Liver (tissue), 9 donors: Measurements from ENCODE around the gene CACNA1D. TPM values are rescaled to one million over a fixed set of nuclear protein-coding genes. Genes with fewer than 3 reads are reported as not detected.
"Not testable (repeated sequence)": the region's sequence is repeated elsewhere in the genome, so short reads cannot be mapped to it uniquely, and the experiment has no call there.

ENCODE experiments used
- DNase-seq: peaks from one replicate; pipeline ENCODE4 v3.0.0-alpha.2; 2017; ENCODE audit warnings: low spot score
- H3K27ac ChIP-seq, 2 donors: one replicate each; pipeline ENCODE4 v1.7.0; 2013; ENCODE audit warnings: inconsistent platforms in 2 of 2, low read length in 2 of 2, control low read depth in 1 of 2, low read depth in 1 of 2, mild to moderate bottlenecking in 1 of 2
- H3K27me3 ChIP-seq, 4 donors: one replicate each; pipeline versions ENCODE4 v1.6.1 to v1.7.0; 2013; ENCODE audit warnings: low read length in 3 of 4, inconsistent platforms in 1 of 4, mild to moderate bottlenecking in 1 of 4, moderate library complexity in 1 of 4; ENCODE audit not compliant: control insufficient read depth in 4 of 4, insufficient read depth in 4 of 4
- H3K36me3 ChIP-seq, 4 donors: one replicate each; pipeline versions ENCODE4 v1.6.1 to v1.7.0; 2013; ENCODE audit warnings: low read length in 3 of 4, mild to moderate bottlenecking in 3 of 4, low read depth in 1 of 4, moderate library complexity in 1 of 4; ENCODE audit not compliant: control insufficient read depth in 4 of 4, insufficient read depth in 3 of 4
- H3K4me1 ChIP-seq, 4 donors: one replicate each; pipeline versions ENCODE4 v1.6.1 to v1.7.0; 2013; ENCODE audit warnings: low read length in 3 of 4, mild to moderate bottlenecking in 3 of 4, moderate library complexity in 1 of 4; ENCODE audit not compliant: control insufficient read depth in 4 of 4, insufficient read depth in 4 of 4
- H3K4me3 ChIP-seq, 3 donors: one replicate each; pipeline versions ENCODE4 v1.6.1 to v1.7.0; 2013; ENCODE audit warnings: low read length in 3 of 3, control low read depth in 1 of 3, low read depth in 1 of 3, mild to moderate bottlenecking in 1 of 3
- H3K9ac ChIP-seq, 2 donors: one replicate each; pipeline ENCODE4 v1.7.0; 2013; ENCODE audit warnings: low read length in 2 of 2, mild to moderate bottlenecking in 2 of 2, moderate library complexity in 2 of 2, control low read depth in 1 of 2, low read depth in 1 of 2
- H3K9me3 ChIP-seq, 4 donors: one replicate each; pipeline versions ENCODE4 v1.6.1 to v1.7.0; 2013; ENCODE audit warnings: low read length in 3 of 4; ENCODE audit not compliant: control insufficient read depth in 4 of 4
- FOXA1 ChIP-seq: IDR thresholded peaks from 2 replicates; pipeline ENCODE4 v1.6.1; 2016; ENCODE audit warnings: antibody characterized with exemption
- FOXA2 ChIP-seq: IDR thresholded peaks from 2 replicates; pipeline ENCODE4 v1.6.1; 2016; ENCODE audit warnings: antibody characterized with exemption
- GABPA ChIP-seq, 2 donors: IDR thresholded peaks in 1 of 2; conservative IDR thresholded peaks in 1 of 2; 2 replicates each; pipeline ENCODE4 v1.6.1; 2016; ENCODE audit warnings: antibody characterized with exemption in 2 of 2, mild to moderate bottlenecking in 1 of 2, moderate library complexity in 1 of 2
- HNF4G ChIP-seq: IDR thresholded peaks from 2 replicates; pipeline ENCODE4 v1.6.1; 2016; ENCODE audit warnings: antibody characterized with exemption
- JUND ChIP-seq, 2 donors: IDR thresholded peaks; 2 replicates each; pipeline ENCODE4 v1.6.1; 2016; ENCODE audit warnings: antibody characterized with exemption in 2 of 2
- NR2F2 ChIP-seq: IDR thresholded peaks from 2 replicates; pipeline ENCODE4 v1.6.1; 2016; ENCODE audit warnings: antibody characterized with exemption
- RAD21 ChIP-seq, 2 donors: IDR thresholded peaks; 2 replicates each; pipeline ENCODE4 v1.6.1; 2016; ENCODE audit warnings: antibody characterized with exemption in 2 of 2, mild to moderate bottlenecking in 2 of 2
- RXRA ChIP-seq, 2 donors: IDR thresholded peaks; 2 replicates each; pipeline ENCODE4 v1.6.1; 2017 to 2018; ENCODE audit warnings: antibody characterized with exemption in 2 of 2, mild to moderate bottlenecking in 1 of 2
- SP1 ChIP-seq: IDR thresholded peaks from 2 replicates; pipeline ENCODE4 v1.6.1; 2018; ENCODE audit warnings: antibody characterized with exemption, mild to moderate bottlenecking
- YY1 ChIP-seq: IDR thresholded peaks from 2 replicates; pipeline ENCODE4 v1.6.1; 2016; ENCODE audit warnings: antibody characterized with exemption, mild to moderate bottlenecking
- WGBS: extraction: QIAGEN DNeasy Blood & Tissue Kit; methylation state at CpG from one replicate; pipeline ENCODE4 v1.1.7; 2013; 5-methylcytosine and 5-hydroxymethylcytosine counted together
- polyA plus RNA-seq, 2 donors: library from polyadenylated mRNA; stranded (reverse) in 1 of 2; unstranded in 1 of 2; fragments of 200-250 nt in 1 of 2; fragments of >200 nt in 1 of 2; fragmentation: Nextera tagmentation in 1 of 2; extraction: Ambion mirVana in 1 of 2; gene quantifications; one replicate each; pipeline versions ENCODE4 v1.2.1 to v1.2.3, GENCODE V29; 2013 to 2015
- total RNA-seq, 2 donors: library from RNA; depleted of rRNA; stranded (reverse); fragments of >200 nt; gene quantifications; one replicate each; pipeline ENCODE4 v1.2.3, GENCODE V29; 2014
- TF ChIP-seq, protein P1 (sequence below): fragments of 150-350 bp; IDR thresholded peaks from 2 replicates; pipeline ENCODE4 v1.5.1; 2017; ENCODE audit warnings: improper control_type of control experiment, low read depth, low read length; ENCODE audit not compliant: missing input control
- TF ChIP-seq, protein P2 (sequence below): IDR thresholded peaks from 2 replicates; pipeline ENCODE4 v1.6.1; 2016; ENCODE audit warnings: antibody characterized with exemption
- TF ChIP-seq, protein P3 (sequence below): IDR thresholded peaks from 2 replicates; pipeline ENCODE4 v1.6.1; 2016; ENCODE audit warnings: antibody characterized with exemption
- donor health status: healthy.
- donor health status: healthy.
- donor health status: healthy.
- donor health status: healthy.
- donor health status: healthy.

Gene CACNA1D
- total and polyA plus RNA-seq, 4 donors = 1.8 to 18.9 (median 3.4) TPM

DNA sequence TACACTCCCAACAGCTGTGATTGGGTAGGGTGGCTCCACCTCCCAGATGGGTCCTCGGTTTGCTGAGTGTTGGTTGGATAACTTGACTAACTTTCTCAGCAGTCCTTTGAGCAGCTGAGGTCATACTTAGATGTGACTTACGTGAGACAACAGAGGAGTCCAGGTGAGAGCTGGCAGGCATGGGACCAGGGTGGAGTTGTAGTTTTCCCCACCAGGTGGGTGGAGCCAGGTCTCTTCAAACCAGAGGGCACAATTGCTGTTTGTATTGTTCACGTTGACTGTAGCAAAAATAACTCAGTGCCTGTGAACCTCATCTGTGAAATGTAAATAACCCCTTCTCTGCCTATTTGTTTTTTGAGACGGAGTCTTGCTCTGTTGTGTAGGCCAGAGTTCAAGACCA is 144.4 kb downstream of the CACNA1D start:
- not testable (repeated sequence) for H3K36me3 ChIP-seq, H3K27ac ChIP-seq, H3K4me1 ChIP-seq, H3K4me3 ChIP-seq, DNase-seq, H3K9me3 ChIP-seq, H3K27me3 ChIP-seq, H3K9ac ChIP-seq
- TF ChIP-seq SP1 (peak; percentile 18), RXRA (IDR thresholded peaks at IDR 0.05) (peak; percentile 15 to 27)
- WGBS = 58% methylated on average over 4 of the region's 4 CpGs

DNA sequence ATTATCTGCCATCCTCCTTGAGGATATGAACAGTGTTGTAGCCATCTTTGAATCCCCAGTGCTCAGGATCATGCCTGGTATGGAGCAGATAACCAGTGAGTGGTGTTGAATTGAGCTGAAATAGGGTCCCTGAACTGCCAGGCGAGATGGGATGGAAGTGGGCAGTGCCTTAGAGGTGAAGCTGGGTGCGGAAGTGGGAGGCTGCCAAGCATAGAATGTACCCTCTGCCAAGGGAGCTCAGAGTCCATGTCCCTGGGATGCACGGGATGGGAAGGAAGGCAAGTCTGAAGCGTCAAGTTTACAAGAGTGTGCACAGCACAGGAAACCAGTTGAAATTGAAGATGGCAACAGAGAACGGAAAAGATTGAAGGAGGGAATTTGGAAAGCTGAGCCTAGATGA is 147.0 kb downstream of the CACNA1D start:
- TF ChIP-seq FOXA1 (no peak), JUND (IDR thresholded peaks at IDR 0.05) (no peak), RAD21 (IDR thresholded peaks at IDR 0.05) (no peak)
- TF ChIP-seq, protein P1, sequence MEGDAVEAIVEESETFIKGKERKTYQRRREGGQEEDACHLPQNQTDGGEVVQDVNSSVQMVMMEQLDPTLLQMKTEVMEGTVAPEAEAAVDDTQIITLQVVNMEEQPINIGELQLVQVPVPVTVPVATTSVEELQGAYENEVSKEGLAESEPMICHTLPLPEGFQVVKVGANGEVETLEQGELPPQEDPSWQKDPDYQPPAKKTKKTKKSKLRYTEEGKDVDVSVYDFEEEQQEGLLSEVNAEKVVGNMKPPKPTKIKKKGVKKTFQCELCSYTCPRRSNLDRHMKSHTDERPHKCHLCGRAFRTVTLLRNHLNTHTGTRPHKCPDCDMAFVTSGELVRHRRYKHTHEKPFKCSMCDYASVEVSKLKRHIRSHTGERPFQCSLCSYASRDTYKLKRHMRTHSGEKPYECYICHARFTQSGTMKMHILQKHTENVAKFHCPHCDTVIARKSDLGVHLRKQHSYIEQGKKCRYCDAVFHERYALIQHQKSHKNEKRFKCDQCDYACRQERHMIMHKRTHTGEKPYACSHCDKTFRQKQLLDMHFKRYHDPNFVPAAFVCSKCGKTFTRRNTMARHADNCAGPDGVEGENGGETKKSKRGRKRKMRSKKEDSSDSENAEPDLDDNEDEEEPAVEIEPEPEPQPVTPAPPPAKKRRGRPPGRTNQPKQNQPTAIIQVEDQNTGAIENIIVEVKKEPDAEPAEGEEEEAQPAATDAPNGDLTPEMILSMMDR = no peak
- TF ChIP-seq, protein P2, sequence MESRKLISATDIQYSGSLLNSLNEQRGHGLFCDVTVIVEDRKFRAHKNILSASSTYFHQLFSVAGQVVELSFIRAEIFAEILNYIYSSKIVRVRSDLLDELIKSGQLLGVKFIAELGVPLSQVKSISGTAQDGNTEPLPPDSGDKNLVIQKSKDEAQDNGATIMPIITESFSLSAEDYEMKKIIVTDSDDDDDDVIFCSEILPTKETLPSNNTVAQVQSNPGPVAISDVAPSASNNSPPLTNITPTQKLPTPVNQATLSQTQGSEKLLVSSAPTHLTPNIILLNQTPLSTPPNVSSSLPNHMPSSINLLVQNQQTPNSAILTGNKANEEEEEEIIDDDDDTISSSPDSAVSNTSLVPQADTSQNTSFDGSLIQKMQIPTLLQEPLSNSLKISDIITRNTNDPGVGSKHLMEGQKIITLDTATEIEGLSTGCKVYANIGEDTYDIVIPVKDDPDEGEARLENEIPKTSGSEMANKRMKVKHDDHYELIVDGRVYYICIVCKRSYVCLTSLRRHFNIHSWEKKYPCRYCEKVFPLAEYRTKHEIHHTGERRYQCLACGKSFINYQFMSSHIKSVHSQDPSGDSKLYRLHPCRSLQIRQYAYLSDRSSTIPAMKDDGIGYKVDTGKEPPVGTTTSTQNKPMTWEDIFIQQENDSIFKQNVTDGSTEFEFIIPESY = no peak
- Histone ChIP-seq H3K27ac (no peak overlapping the region), H3K9ac (no peak overlapping the region), H3K9me3 (no peaks in the 10 kb centered on the region), H3K4me1 (no peaks in the 10 kb centered on the region), H3K27me3 (no peaks in the 10 kb centered on the region), H3K4me3 (no peak overlapping the region), H3K36me3 (no peaks in the 10 kb centered on the region)
- WGBS = 83% methylated on average over 5 of the region's 5 CpGs
- no peak for DNase-seq

DNA sequence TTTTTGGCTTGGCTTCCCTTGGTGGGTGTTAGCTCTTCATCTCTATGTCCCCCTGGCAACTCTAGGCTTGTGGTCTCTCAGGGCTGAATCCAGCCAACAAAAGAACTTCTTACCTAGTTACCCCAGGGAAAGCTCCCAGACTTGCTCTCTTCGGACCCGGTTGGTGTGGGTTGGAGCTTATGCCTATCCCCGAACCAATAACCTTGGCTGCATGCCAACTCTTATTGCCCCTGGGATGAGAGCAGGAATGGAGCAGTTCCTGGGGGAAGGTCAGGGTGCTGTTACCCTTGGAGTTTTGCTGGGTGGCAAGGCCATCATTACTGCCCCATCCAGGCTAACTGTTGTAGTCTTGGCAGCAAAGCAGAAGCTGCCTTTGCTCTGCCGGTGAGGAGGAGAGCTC is 147.8 kb downstream of the CACNA1D start:
- Histone ChIP-seq H3K4me1 (no peaks in the 10 kb centered on the region), H3K36me3 (no peaks in the 10 kb centered on the region), H3K9me3 (no peaks in the 10 kb centered on the region), H3K4me3 (no peak overlapping the region), H3K9ac (no peak overlapping the region), H3K27me3 (no peaks in the 10 kb centered on the region), H3K27ac (no peak overlapping the region)
- WGBS = 85% methylated on average over 4 of the region's 4 CpGs
- no peak for TF ChIP-seq HNF4G
- no peak for TF ChIP-seq JUND (IDR thresholded peaks at IDR 0.05)
- TF ChIP-seq SP1 = no peak
- TF ChIP-seq, protein P3, sequence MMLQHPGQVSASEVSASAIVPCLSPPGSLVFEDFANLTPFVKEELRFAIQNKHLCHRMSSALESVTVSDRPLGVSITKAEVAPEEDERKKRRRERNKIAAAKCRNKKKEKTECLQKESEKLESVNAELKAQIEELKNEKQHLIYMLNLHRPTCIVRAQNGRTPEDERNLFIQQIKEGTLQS = no peak
- TF ChIP-seq FOXA2 = no peak
- no peak for TF ChIP-seq YY1
- TF ChIP-seq GABPA (IDR thresholded peaks at IDR 0.05 in 1 of 2, conservative IDR thresholded peaks at IDR 0.05 in 1 of 2) = no peak
- TF ChIP-seq, protein P1 = no peak
- no peak for TF ChIP-seq RAD21 (IDR thresholded peaks at IDR 0.05)
- no peak for TF ChIP-seq NR2F2
- no peak for DNase-seq
